ENCODE data around the gene PRDM16.

GRCh38 chr1:3380469-3380868, 311.5 kb downstream of the PRDM16 start:
- TF ChIP-seq CTCF (conservative IDR thresholded peaks at IDR 0.05; ENCODE audit: low read depth in 2 of 2) (no peak), EZH2 (IDR thresholded peaks at IDR 0.05; ENCODE audit: low read depth, unreplicated experiment) (no peak), REST (IDR thresholded peaks at IDR 0.05; ENCODE audit: unreplicated experiment) (no peak), STAT1 (IDR thresholded peaks at IDR 0.05; ENCODE audit: unreplicated experiment) (no peak)

Measured in GM23338 (cell line).